ENCODE measurements around the gene PRUNE2.

DNA sequence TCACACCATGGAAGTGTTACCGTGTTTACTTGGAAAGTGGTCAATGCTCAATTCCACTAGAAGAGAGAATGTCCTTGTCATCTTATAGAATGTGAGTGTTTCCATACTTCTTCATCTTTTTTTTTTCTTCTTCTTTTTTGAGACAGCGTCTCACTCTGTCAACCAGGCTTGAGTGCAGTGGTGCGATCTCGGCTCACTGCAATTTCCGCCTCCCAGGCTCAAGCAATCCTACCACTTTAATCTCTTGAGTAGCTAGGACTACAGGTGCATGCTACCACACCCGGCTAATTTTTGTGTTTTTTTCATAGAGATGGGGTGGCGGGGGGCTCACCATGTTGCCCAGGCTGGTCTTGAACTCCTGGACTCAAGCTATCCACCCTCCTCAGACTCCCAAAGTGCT lies 278.9 kb downstream of the PRUNE2 start:
- TF ChIP-seq POLR2AphosphoS5 (IDR thresholded peaks at IDR 0.05; ENCODE audit: low read depth, low read length) (no peak), FOXP2 (optimal IDR thresholded peaks at IDR 0.05; ENCODE audit: borderline replicate concordance, extremely low read depth, extremely low read length, insufficient read depth) (no peak), REST (IDR thresholded peaks at IDR 0.05; ENCODE audit: insufficient read depth in 1 of 2, low read depth in 2 of 2, low read length in 2 of 2) (no peak), TAF1 (IDR thresholded peaks at IDR 0.05; ENCODE audit: borderline replicate concordance, insufficient read depth, low read length) (no peak)
